Ovary (tissue), 9 donors: ENCODE measurements around the gene RNF11. TPM values are rescaled to one million over a fixed set of nuclear protein-coding genes. Genes with fewer than 3 reads are reported as not detected.

Experiments
- DNase-seq, 5 donors: peaks; one replicate each; pipeline ENCODE4 v3.0.0-alpha.2; 2019 to 2020
- H3K27ac ChIP-seq, 2 donors: fragments of 200-600 bp; one replicate each; pipeline versions ENCODE4 v1.5.1 to v1.8.0; 2019 to 2022
- H3K27me3 ChIP-seq: fragments of 200-600 bp; one replicate; pipeline ENCODE4 v1.8.0; 2022
- H3K36me3 ChIP-seq: fragments of 200-600 bp; sonication (generic); one replicate; pipeline ENCODE4 v1.5.1; 2019
- H3K4me1 ChIP-seq: one replicate; pipeline ENCODE4 v1.8.1; 2013; ENCODE audit warnings: mild to moderate bottlenecking, moderate library complexity; ENCODE audit not compliant: insufficient read depth
- H3K4me3 ChIP-seq: fragments of 200-600 bp; sonication (generic); one replicate; pipeline ENCODE4 v1.5.1; 2017
- H3K9me3 ChIP-seq, 2 donors: fragments of 200-600 bp in 1 of 2; sonication (generic) in 1 of 2; one replicate each; pipeline versions ENCODE4 v1.5.1 to v1.8.1; 2013 to 2019; ENCODE audit warnings: mild to moderate bottlenecking in 1 of 2, moderate library complexity in 1 of 2
- CTCF ChIP-seq, 3 donors: fragments of 450-650 bp in 2 of 3; fragments of 200-600 bp in 1 of 3; IDR thresholded peaks; one replicate each; pipeline versions ENCODE4 v1.5.1 to v1.8.0; 2016 to 2022; ENCODE audit warnings: antibody characterized with exemption in 3 of 3, mild to moderate bottlenecking in 1 of 3
- EP300 ChIP-seq: sonication (generic); formaldehyde crosslinking; IDR thresholded peaks from one replicate; pipeline ENCODE4 v1.6.1; 2017; ENCODE audit warnings: antibody characterized with exemption
- POLR2A ChIP-seq: fragments of 450-650 bp; IDR thresholded peaks from one replicate; pipeline ENCODE4 v1.6.1; 2017; ENCODE audit warnings: antibody characterized with exemption, mild to moderate bottlenecking, moderate library complexity
- WGBS, 3 donors: extraction: QIAGEN DNeasy Blood & Tissue Kit in 1 of 3; methylation state at CpG; one replicate each; pipeline versions ENCODE4 v1.1.5 to v1.1.7; 2013 to 2017; 5-methylcytosine and 5-hydroxymethylcytosine counted together
- intact Hi-C, 4 donors: fragments of 100-400 bp; cut with DNase I; formaldehyde crosslinking; loops; one replicate each; pipeline versions ENCODE4 v1.11.0 to v1.15.1; 2022 to 2023
- polyA plus RNA-seq, 2 donors: library from polyadenylated mRNA; stranded (reverse); fragments of 200-250 nt in 1 of 2; fragments of 350-450 nt in 1 of 2; fragmentation: Illumina TruSeq in 1 of 2; extraction: RNeasy Lipid Tissue Mini Kit (QIAGEN cat#74804) in 1 of 2; gene quantifications; one replicate each; pipeline ENCODE4 v1.2.3, GENCODE V29; 2013 to 2014
- total RNA-seq, 7 donors: library from RNA; depleted of rRNA in 2 of 7; stranded (reverse); fragments of >200 nt in 2 of 7; fragmentation: NEBNext Ultra II Directional in 3 of 7; extraction: Animal tissue kit (Norgen Biotek cat#: 25700) in 3 of 7; gene quantifications; one replicate each; pipeline versions ENCODE4 v1.1.0 to v1.2.4, GENCODE V29; 2016 to 2023
- donor health status: DM: no; HTN: no; CAD: no; lungs with moderate emphysema.
- donor health status: DM: no; HTN: no; CAD: no.
- donor health status: Bipolar disorder and iron deficiency.
- donor health status: DM: yes; HTN: yes; CAD: no.
- donor health status: DM: no; HTN: no; CAD: no.
- donor health status: DM: yes; HTN: yes; CAD: no.

The RNF11 gene
- total and polyA plus RNA-seq, 9 donors, result 108 to 209 (median 126) TPM

- TF ChIP-seq POLR2A, result no peak
- TF ChIP-seq EP300, result no peak
- no peak for TF ChIP-seq CTCF (IDR thresholded peaks at IDR 0.05)
- intact Hi-C loops, result no loop called here
- WGBS, 3 donors, result 82 to 90% (median 84%) methylated on average over 4 of the region's 4 CpGs
- DNase-seq, result no peak
- Histone ChIP-seq H3K27me3 (no peaks in the 10 kb centered on the region), H3K27ac (no peak overlapping the region), H3K9me3 (no peaks in the 10 kb centered on the region), H3K4me1 (peaks cover 11% of the 10 kb centered on the region), H3K36me3 (no peaks in the 10 kb centered on the region), H3K4me3 (no peak overlapping the region)
Observed at GRCh38 chr1:51263147-51263877, 27.2 kb downstream of the RNF11 start.

GRCh38 chr1:51264451-51264850 lies 28.4 kb downstream of the RNF11 start:
- no peaks in the 10 kb centered on the region for H3K9me3 ChIP-seq
- H3K27me3 ChIP-seq, result no peaks in the 10 kb centered on the region
- H3K4me1 ChIP-seq, result peaks cover 10% of the 10 kb centered on the region
- WGBS, 3 donors, result 9 to 11% (median 10%) methylated on average over 3 of the region's 3 CpGs
- TF ChIP-seq EP300, result no peak
- H3K27ac ChIP-seq, result no peak overlapping the region
- DNase-seq, result no peak
- H3K36me3 ChIP-seq, result no peaks in the 10 kb centered on the region
- intact Hi-C loops, result no loop called here
- H3K4me3 ChIP-seq, result no peak overlapping the region

GRCh38 chr1:51265618-51266017 lies 29.5 kb downstream of the RNF11 start:
- 85 to 93% (median 89%) methylated on average over 4 of the region's 4 CpGs for WGBS, 3 donors
- Histone ChIP-seq H3K4me1 (peaks cover 11% of the 10 kb centered on the region), H3K9me3 (no peaks in the 10 kb centered on the region), H3K27me3 (no peaks in the 10 kb centered on the region), H3K4me3 (no peak overlapping the region), H3K36me3 (no peaks in the 10 kb centered on the region), H3K27ac (no peak overlapping the region)
- TF ChIP-seq EP300 (no peak), CTCF (IDR thresholded peaks at IDR 0.05) (no peak), POLR2A (no peak)
- DNase-seq, result no peak
- intact Hi-C loops, result no loop called here

GRCh38 chr1:51266181-51266580 lies 30.1 kb downstream of the RNF11 start:
- DNase-seq, result no peak
- intact Hi-C loops, result no loop called here
- TF ChIP-seq CTCF (IDR thresholded peaks at IDR 0.05) (no peak), POLR2A (no peak), EP300 (no peak)
- Histone ChIP-seq H3K36me3 (no peaks in the 10 kb centered on the region), H3K27ac (no peak overlapping the region), H3K4me1 (peaks cover 13% of the 10 kb centered on the region), H3K27me3 (no peaks in the 10 kb centered on the region), H3K9me3 (no peaks in the 10 kb centered on the region), H3K4me3 (no peak overlapping the region)
- WGBS, 3 donors, result 98 to 100% (median 100%) methylated on average over 2 of the region's 2 CpGs

GRCh38 chr1:51266791-51267190 lies 30.7 kb downstream of the RNF11 start:
- 96 to 98% (median 97%) methylated on average over 4 of the region's 4 CpGs for WGBS, 3 donors
- TF ChIP-seq CTCF (IDR thresholded peaks at IDR 0.05) (no peak), POLR2A (no peak), EP300 (no peak)
- DNase-seq, result no peak
- no peak overlapping the region for H3K27ac ChIP-seq
- H3K36me3 ChIP-seq, result no peaks in the 10 kb centered on the region
- no peaks in the 10 kb centered on the region for H3K9me3 ChIP-seq
- H3K4me3 ChIP-seq, result no peak overlapping the region
- peaks cover 10% of the 10 kb centered on the region for H3K4me1 ChIP-seq
- H3K27me3 ChIP-seq, result no peaks in the 10 kb centered on the region
- intact Hi-C loops, result no loop called here
